Right lobe of liver (tissue), 4 donors: ENCODE results near the gene LMBRD2.

ENCODE experiments used
- CTCF ChIP-seq, 4 donors: fragments of 200-600 bp in 3 of 4; fragments of 450-650 bp in 1 of 4; IDR thresholded peaks; one replicate each; pipeline versions ENCODE4 v1.5.1 to v1.8.0; 2016 to 2022; ENCODE audit warnings: antibody characterized with exemption in 4 of 4, mild to moderate bottlenecking in 2 of 4
- POLR2A ChIP-seq: fragments of 450-650 bp; IDR thresholded peaks from one replicate; pipeline ENCODE4 v1.6.1; 2017; ENCODE audit warnings: antibody characterized with exemption, mild to moderate bottlenecking
- donor health status: DM: no; HTN: no; CAD: no.
- donor health status: DM: no; HTN: no; CAD: no.
- donor health status: DM: no; HTN: yes; CAD: no.

GRCh38 chr5:36099748-36100147 is 51.9 kb downstream of the LMBRD2 start:
- TF ChIP-seq CTCF (IDR thresholded peaks at IDR 0.05) (no peak), POLR2A (no peak)
